Upper lobe of left lung (tissue), 4 donors: ENCODE results near the gene RNF44.

Source experiments
- CTCF ChIP-seq, 6 experiments: fragments of 450-650 bp in 4 of 6; fragments of 200-600 bp in 2 of 6; sonication (generic) in 2 of 6; IDR thresholded peaks; one replicate each; pipeline ENCODE4 v1.5.1; 2016 to 2019; ENCODE audit warnings: antibody characterized with exemption in 6 of 6
- EP300 ChIP-seq, 4 donors: sonication (generic); formaldehyde crosslinking; IDR thresholded peaks; one replicate each; pipeline ENCODE4 v1.5.1; 2017; ENCODE audit warnings: antibody characterized with exemption in 4 of 4, control low read depth in 2 of 4
- POLR2A ChIP-seq, 4 donors: fragments of 450-650 bp; IDR thresholded peaks; one replicate each; pipeline ENCODE4 v1.5.1; 2016 to 2017; ENCODE audit warnings: antibody characterized with exemption in 4 of 4, mild to moderate bottlenecking in 2 of 4
- POLR2AphosphoS5 ChIP-seq, 2 donors: sonication (generic); formaldehyde crosslinking; IDR thresholded peaks; one replicate each; pipeline ENCODE4 v1.5.1; 2017; ENCODE audit warnings: antibody characterized with exemption in 2 of 2

GRCh38 chr5:176570044-176570443 is 32.8 kb upstream of the RNF44 start:
- TF ChIP-seq CTCF (IDR thresholded peaks at IDR 0.05), result no peak
- no peak for TF ChIP-seq POLR2A (IDR thresholded peaks at IDR 0.05)
- TF ChIP-seq EP300 (IDR thresholded peaks at IDR 0.05), result no peak
- TF ChIP-seq POLR2AphosphoS5 (IDR thresholded peaks at IDR 0.05), result no peak
